Natural killer cell treated with Interleukin-12 subunit alpha and Interleukin-12 subunit beta and Interleukin-15 and Interleukin-18, amount 100 ng/mL, for 72 hours (primary cell): Measurements from ENCODE around the gene SERPINA4. TPM values are rescaled to one million over a fixed set of nuclear protein-coding genes. Genes with fewer than 3 reads are reported as not detected.

Source experiments
- ATAC-seq, 2 donors: fragments of 150-1000 bp; cut with Tn5 transposase in 1 of 2; sonication (Bioruptor Pico), chemical (Tn5 transposase) in 1 of 2; 2 replicates each; pipeline ENCODE4 v1.10.0; 2021
- DNase-seq: peaks from one replicate; pipeline ENCODE4 v3.0.0; 2022; ENCODE audit warnings: low spot score
- H3K27ac Mint-ChIP-seq, 2 donors: 1 replicate in 1 of 2; 2 replicates in 1 of 2; pipeline ENCODE4 v1.8.0; 2022; ENCODE audit warnings: mixed read lengths in 2 of 2, mild to moderate bottlenecking in 1 of 2, moderate library complexity in 1 of 2
- H3K27me3 Mint-ChIP-seq, 2 donors: 1 replicate in 1 of 2; 2 replicates in 1 of 2; pipeline ENCODE4 v1.8.0; 2022; ENCODE audit warnings: mixed read lengths in 2 of 2
- H3K36me3 Mint-ChIP-seq: one replicate; pipeline ENCODE4 v1.8.0; 2022; ENCODE audit warnings: mixed read lengths
- H3K4me1 Mint-ChIP-seq, 2 donors: 1 replicate in 1 of 2; 2 replicates in 1 of 2; pipeline ENCODE4 v1.8.0; 2022; ENCODE audit warnings: low read depth in 2 of 2, mixed read lengths in 2 of 2, mild to moderate bottlenecking in 1 of 2
- H3K4me3 Mint-ChIP-seq: one replicate; pipeline ENCODE4 v1.8.0; 2022; ENCODE audit warnings: mixed read lengths
- H3K9me3 Mint-ChIP-seq: 2 replicates; pipeline ENCODE4 v1.8.0; 2022; ENCODE audit warnings: mixed read lengths
- total RNA-seq, 2 donors: library from RNA; stranded (reverse); gene quantifications; one replicate each; pipeline ENCODE4 v1.2.3, GENCODE V29; 2022

SERPINA4 gene
- total RNA-seq, 2 donors from 2014 or later: not detected

DNA sequence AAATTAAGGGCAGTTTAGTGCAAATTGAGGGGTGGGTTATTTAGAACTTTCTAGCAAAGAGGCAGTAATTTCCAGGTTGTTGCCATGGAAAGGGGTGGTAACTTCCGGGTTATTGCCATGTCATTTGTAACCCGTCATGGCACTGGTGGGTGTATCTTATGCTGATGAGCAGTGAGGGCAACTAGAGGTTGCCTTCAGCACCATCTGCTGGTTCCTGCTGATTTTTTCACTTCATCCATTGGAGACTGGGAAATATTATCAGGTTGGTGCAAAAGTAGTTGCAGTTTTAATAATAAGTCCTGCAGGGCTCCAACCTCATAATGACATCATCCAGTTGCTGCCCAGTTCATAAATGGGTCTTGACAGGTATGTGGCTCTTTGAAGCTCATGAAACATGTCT, 24.4 kb upstream of the SERPINA4 start:
- no peaks in the 10 kb centered on the region for H3K36me3 Mint-ChIP-seq
- no peak overlapping the region for H3K27ac Mint-ChIP-seq
- H3K27me3 Mint-ChIP-seq: peaks cover 14 to 18% of the 10 kb centered on the region in 2 donors
- ATAC-seq: no peak
- no peaks in the 10 kb centered on the region for H3K4me1 Mint-ChIP-seq
- H3K9me3 Mint-ChIP-seq: peaks cover 2% of the 10 kb centered on the region
- no peak for DNase-seq
- no peak overlapping the region for H3K4me3 Mint-ChIP-seq

- no peak for ATAC-seq
- Mint-ChIP-seq H3K36me3 (no peaks in the 10 kb centered on the region), H3K27ac (no peak overlapping the region), H3K27me3 (peaks cover 14 to 18% of the 10 kb centered on the region in 2 donors), H3K9me3 (peaks cover 2% of the 10 kb centered on the region), H3K4me3 (no peak overlapping the region), H3K4me1 (no peaks in the 10 kb centered on the region)
- DNase-seq: no peak
Observed at GRCh38 chr14:94538070-94538740, 23.0 kb upstream of the SERPINA4 start.

DNA sequence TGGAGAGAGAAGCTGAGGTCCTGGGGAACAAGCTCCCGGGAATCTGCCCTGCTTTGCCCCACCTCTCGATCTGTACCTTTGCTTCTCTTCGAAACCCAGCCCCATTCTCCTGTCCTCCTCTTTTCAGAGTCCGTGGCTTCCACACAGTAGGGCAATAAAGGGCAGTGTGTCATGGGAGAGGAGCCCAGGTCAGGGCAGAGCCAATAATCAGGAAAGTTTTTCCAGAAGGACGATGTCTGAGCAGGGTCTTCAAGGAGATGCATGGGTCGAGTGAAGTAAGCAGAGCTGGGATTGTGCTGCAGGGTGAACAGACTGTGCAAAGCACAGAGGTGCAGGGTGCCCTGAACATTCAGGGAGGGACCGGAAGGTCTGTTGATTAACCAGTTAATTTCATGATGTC, 22.1 kb upstream of the SERPINA4 start:
- DNase-seq: no peak
- no peak for ATAC-seq
- Mint-ChIP-seq H3K27ac (no peak overlapping the region), H3K4me3 (no peak overlapping the region), H3K27me3 (peaks cover 14 to 16% of the 10 kb centered on the region in 2 donors), H3K9me3 (no peaks in the 10 kb centered on the region), H3K36me3 (no peaks in the 10 kb centered on the region), H3K4me1 (no peaks in the 10 kb centered on the region)

- no peaks in the 10 kb centered on the region for H3K9me3 Mint-ChIP-seq
- peaks cover 14 to 16% of the 10 kb centered on the region in 2 donors for H3K27me3 Mint-ChIP-seq
- ATAC-seq (no peak), DNase-seq (no peak)
- H3K36me3 Mint-ChIP-seq: no peaks in the 10 kb centered on the region
- H3K4me1 Mint-ChIP-seq: no peaks in the 10 kb centered on the region
- H3K27ac Mint-ChIP-seq: no peak overlapping the region
- no peak overlapping the region for H3K4me3 Mint-ChIP-seq
Observed at GRCh38 chr14:94540031-94540794, 21.0 kb upstream of the SERPINA4 start.

DNA sequence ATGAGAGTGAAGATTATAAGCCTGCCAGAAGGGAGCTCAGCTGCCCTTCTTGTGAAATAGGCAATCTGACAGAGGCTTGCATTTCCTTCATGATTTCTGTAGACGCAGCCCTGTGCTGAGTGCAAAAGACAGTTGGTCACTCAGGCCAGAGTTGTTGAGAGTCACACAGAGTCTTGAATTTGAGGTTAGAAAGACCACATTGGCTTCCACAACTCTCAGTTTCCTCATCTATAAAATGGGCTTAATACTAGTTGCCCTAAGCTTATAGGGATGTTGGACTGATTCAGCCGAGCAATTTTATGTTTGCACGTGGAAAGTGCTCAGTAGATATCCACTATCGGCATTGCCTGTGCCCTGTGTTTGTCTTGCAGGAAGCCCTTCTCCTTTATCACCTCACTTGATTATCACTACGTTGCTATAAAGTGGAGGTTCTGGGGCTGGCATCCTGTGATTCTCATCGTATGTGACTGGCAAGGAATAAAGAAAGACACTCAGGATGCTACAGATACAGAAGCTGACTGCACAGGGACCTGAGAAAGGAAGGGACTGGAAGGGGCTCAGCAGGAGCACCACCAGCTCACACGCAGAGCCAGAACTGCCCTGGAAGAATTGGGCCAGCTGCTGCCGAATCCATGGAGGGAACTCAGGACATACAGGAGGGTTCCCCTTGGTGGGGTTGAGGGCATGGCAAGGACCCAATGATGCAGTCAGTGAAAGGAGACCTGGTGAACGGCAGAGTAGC, 19.8 kb upstream of the SERPINA4 start:
- Mint-ChIP-seq H3K36me3 (no peaks in the 10 kb centered on the region), H3K4me3 (no peak overlapping the region), H3K9me3 (no peaks in the 10 kb centered on the region), H3K27ac (no peak overlapping the region), H3K27me3 (peaks cover 19 to 24% of the 10 kb centered on the region in 2 donors), H3K4me1 (no peaks in the 10 kb centered on the region)
- no peak for ATAC-seq
- no peak for DNase-seq

DNA sequence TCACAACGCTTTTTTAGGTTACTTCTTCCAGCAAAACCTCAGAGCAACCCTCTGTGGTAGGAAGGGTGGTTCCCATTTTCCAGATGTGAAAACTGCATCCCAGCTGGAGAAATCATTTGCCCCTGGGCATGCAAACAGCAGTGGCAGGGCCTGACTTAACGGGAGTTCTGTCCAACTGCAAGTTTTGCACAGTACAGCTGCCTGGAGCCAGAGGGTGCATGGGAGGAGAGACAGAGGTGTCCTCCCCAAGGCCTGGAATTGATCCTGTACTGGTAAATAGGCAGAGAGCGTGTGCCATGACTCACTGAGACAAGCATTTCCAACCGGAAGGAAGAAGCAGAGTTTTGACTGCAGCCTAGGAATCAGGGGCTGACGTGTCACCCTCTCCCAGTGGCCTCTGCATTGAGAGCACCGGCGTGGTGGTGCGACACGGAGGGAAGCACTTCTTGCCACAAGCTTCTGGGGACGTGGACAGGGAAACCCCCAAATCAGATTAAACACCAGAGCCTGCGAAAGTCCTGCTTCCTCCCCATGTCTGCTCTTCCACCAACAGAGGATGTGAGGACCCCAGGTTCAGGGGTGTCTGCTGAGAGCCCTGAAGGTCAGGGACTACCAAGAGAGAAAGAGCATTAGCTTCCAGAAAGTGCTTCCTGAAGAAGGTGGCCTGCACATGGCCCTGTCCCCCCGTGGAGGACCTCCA, 19.0 kb upstream of the SERPINA4 start:
- H3K9me3 Mint-ChIP-seq: no peaks in the 10 kb centered on the region
- no peak overlapping the region for H3K27ac Mint-ChIP-seq
- ATAC-seq (no peak), DNase-seq (no peak)
- no peaks in the 10 kb centered on the region for H3K4me1 Mint-ChIP-seq
- peaks cover 19 to 24% of the 10 kb centered on the region in 2 donors for H3K27me3 Mint-ChIP-seq
- H3K36me3 Mint-ChIP-seq: no peaks in the 10 kb centered on the region
- no peak overlapping the region for H3K4me3 Mint-ChIP-seq

- Mint-ChIP-seq H3K27ac (no peak overlapping the region), H3K36me3 (no peaks in the 10 kb centered on the region), H3K9me3 (no peaks in the 10 kb centered on the region), H3K4me1 (no peaks in the 10 kb centered on the region), H3K27me3 (peaks cover 17 to 20% of the 10 kb centered on the region in 2 donors), H3K4me3 (no peak overlapping the region)
- no peak for ATAC-seq
- no peak for DNase-seq
Observed at GRCh38 chr14:94542811-94543440, 18.3 kb upstream of the SERPINA4 start.

GRCh38 chr14:94543449-94544124, 17.7 kb upstream of the SERPINA4 start:
- Mint-ChIP-seq H3K4me1 (no peaks in the 10 kb centered on the region), H3K36me3 (no peaks in the 10 kb centered on the region)

DNA sequence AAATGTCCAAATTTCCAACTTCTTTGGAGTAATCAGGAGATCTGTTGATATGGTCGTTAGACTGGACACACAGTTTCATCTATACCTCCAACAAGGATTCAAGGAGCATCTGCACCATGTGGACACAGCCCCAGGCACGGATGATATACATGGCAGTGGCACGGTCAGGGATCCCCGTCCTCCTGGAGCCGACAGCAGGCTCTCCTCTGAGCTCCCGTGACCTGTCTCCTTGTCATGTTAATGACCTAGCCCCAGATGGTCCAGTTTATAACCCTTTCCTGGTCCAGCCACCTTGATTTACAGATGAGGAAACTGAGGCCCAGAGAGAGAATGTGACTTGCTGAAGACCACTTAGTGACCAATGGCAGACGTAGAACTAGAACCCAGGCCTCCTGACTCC, 16.5 kb upstream of the SERPINA4 start:
- no peaks in the 10 kb centered on the region for H3K36me3 Mint-ChIP-seq
- H3K4me1 Mint-ChIP-seq: no peaks in the 10 kb centered on the region
- H3K9me3 Mint-ChIP-seq: no peaks in the 10 kb centered on the region
- peaks cover 10 to 15% of the 10 kb centered on the region in 2 donors for H3K27me3 Mint-ChIP-seq
- H3K27ac Mint-ChIP-seq: no peak overlapping the region
- ATAC-seq (no peak), DNase-seq (no peak)
- H3K4me3 Mint-ChIP-seq: no peak overlapping the region

More at GRCh38 chr14:94543449-94544124, 17.7 kb upstream of the SERPINA4 start:
- H3K9me3 Mint-ChIP-seq: no peaks in the 10 kb centered on the region
- DNase-seq: no peak
- no peak overlapping the region for H3K27ac Mint-ChIP-seq
- ATAC-seq: no peak
- no peak overlapping the region for H3K4me3 Mint-ChIP-seq
- H3K27me3 Mint-ChIP-seq: peaks cover 12 to 15% of the 10 kb centered on the region in 2 donors

DNA sequence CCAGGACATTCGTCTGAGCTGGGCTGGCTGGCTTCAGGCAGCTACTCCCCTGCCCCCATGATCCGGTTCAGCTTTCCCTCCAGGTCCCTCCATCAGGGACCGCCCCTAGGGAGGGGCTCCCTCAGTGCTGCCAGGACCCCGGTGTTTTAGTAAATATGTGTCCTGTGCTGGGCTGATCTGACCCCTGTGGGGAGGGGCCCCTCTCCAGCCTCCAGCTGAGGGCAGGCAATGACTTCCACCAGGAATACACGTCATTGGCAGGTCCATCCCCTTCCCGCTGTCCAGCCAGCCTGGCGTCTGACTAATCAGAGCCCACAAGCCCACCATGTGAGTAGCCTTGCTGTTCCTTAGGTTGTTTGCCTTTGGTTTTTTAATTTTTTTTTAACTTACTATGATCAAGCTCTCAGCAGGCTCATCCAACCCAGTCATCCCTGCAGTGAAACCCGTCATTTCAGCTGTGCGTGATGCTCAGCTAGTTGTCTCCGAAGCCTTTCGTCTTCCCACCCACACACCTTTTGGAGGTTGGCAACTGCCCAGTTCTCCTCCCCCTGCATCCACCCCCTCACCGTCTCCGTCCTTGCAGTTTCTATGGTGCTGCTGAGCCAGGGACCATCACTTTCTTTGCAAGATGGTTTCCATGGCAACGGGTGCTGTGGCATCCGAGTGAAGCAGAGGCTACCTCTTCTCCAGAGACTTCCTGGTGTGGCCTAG, 16.0 kb upstream of the SERPINA4 start:
- ATAC-seq (no peak), DNase-seq (no peak)
- Mint-ChIP-seq H3K27me3 (peaks cover 10 to 15% of the 10 kb centered on the region in 2 donors), H3K36me3 (no peaks in the 10 kb centered on the region), H3K27ac (no peak overlapping the region), H3K4me3 (no peak overlapping the region), H3K4me1 (no peaks in the 10 kb centered on the region), H3K9me3 (no peaks in the 10 kb centered on the region)

- Mint-ChIP-seq H3K27ac (no peak overlapping the region), H3K36me3 (no peaks in the 10 kb centered on the region), H3K27me3 (peaks cover 13 to 16% of the 10 kb centered on the region in 2 donors), H3K4me3 (no peak overlapping the region), H3K4me1 (no peaks in the 10 kb centered on the region), H3K9me3 (no peaks in the 10 kb centered on the region)
- no peak for ATAC-seq
- no peak for DNase-seq
Observed at GRCh38 chr14:94547151-94547680, 14.0 kb upstream of the SERPINA4 start.

- no peak overlapping the region for H3K27ac Mint-ChIP-seq
- H3K4me1 Mint-ChIP-seq: no peaks in the 10 kb centered on the region
- H3K36me3 Mint-ChIP-seq: no peaks in the 10 kb centered on the region
- no peak overlapping the region for H3K4me3 Mint-ChIP-seq
- DNase-seq (no peak), ATAC-seq (no peak)
- peaks cover 17 to 19% of the 10 kb centered on the region in 2 donors for H3K27me3 Mint-ChIP-seq
- H3K9me3 Mint-ChIP-seq: no peaks in the 10 kb centered on the region
Observed at GRCh38 chr14:94547726-94548125, 13.5 kb upstream of the SERPINA4 start.
